WTC11 (cell line): ENCODE results near the gene KCNIP4.

Experiments
- ARID4B ChIP-seq: sonication (generic); formaldehyde crosslinking; IDR thresholded peaks from 2 replicates; pipeline ENCODE4 v1.8.0; 2023; ENCODE audit warnings: missing genetic modification reagents, mild to moderate bottlenecking, borderline replicate concordance
- CTCF ChIP-seq: fragments of 200-600 bp; IDR thresholded peaks from 2 replicates; pipeline ENCODE4 v1.8.0; 2022; ENCODE audit warnings: antibody characterized with exemption
- ERG ChIP-seq: fragments of 250-450 bp; sonication (Bioruptor Pico); IDR thresholded peaks from 2 replicates; pipeline ENCODE4 v1.8.0; 2021; ENCODE audit warnings: mild to moderate bottlenecking
- ESRRA ChIP-seq: sonication (generic); formaldehyde crosslinking; IDR thresholded peaks from 2 replicates; pipeline ENCODE4 v1.8.1; 2022; ENCODE audit warnings: mild to moderate bottlenecking, missing genetic modification reagents, borderline replicate concordance
- IRF2 ChIP-seq: sonication (generic); formaldehyde crosslinking; IDR thresholded peaks from 2 replicates; pipeline ENCODE4 v1.8.0; 2022; ENCODE audit warnings: low read depth, missing genetic modification reagents, borderline replicate concordance
- SP1 ChIP-seq: sonication (generic); formaldehyde crosslinking; conservative IDR thresholded peaks from 2 replicates; pipeline ENCODE4 v1.8.1; 2022; ENCODE audit warnings: missing genetic modification reagents
- USF2 ChIP-seq: sonication (generic); formaldehyde crosslinking; IDR thresholded peaks from 2 replicates; pipeline ENCODE4 v1.8.1; 2023; ENCODE audit warnings: mild to moderate bottlenecking, missing genetic modification reagents, moderate library complexity

- TF ChIP-seq ARID4B = no peak
- no peak for TF ChIP-seq CTCF
- TF ChIP-seq IRF2 (CRISPR knock-in tag) = no peak
- TF ChIP-seq ESRRA (CRISPR knock-in tag) = no peak
- no peak for TF ChIP-seq ERG (CRISPR knock-in tag)
- no peak for TF ChIP-seq SP1 (CRISPR knock-in tag)
- TF ChIP-seq USF2 (CRISPR knock-in tag) = no peak
Observed at GRCh38 chr4:21775703-21776102, 172.9 kb downstream of the KCNIP4 start.
